GM15510 (cell line): Measurements from ENCODE around the gene C4orf46.

Experiments
- POLR2A ChIP-seq: IDR thresholded peaks from 3 replicates; pipeline ENCODE4 v1.6.1; 2011; ENCODE audit warnings: borderline replicate concordance; ENCODE audit not compliant: insufficient read length; ENCODE audit errors: extremely low read depth

Gene C4orf46

GRCh38 chr4:158666892-158667291, 4.8 kb downstream of the C4orf46 start:
- no peak for TF ChIP-seq POLR2A

GRCh38 chr4:158664806-158665205, 6.9 kb downstream of the C4orf46 start:
- TF ChIP-seq POLR2A: no peak

- TF ChIP-seq POLR2A: no peak
Measured at GRCh38 chr4:158657291-158657690, 14.4 kb downstream of the C4orf46 start.

DNA sequence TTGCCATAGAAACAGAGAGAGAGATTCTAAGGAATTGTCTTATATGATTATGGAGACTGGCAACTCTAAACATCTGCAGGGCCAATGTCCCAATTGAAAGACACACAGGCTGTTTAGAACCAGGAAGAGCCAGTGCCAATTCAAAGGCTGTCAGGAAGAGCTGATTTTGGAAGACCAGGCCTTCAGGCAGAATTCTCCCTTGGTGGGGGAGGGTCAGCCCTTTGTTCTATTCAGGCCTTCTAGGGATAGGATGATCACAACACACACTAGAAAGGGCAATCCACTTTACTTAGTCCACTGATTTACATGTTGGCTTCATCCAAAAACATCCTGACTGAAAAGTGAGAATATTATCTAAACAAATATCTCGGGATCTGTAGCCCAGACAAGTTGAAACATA, 15.2 kb downstream of the C4orf46 start:
- no peak for TF ChIP-seq POLR2A

DNA sequence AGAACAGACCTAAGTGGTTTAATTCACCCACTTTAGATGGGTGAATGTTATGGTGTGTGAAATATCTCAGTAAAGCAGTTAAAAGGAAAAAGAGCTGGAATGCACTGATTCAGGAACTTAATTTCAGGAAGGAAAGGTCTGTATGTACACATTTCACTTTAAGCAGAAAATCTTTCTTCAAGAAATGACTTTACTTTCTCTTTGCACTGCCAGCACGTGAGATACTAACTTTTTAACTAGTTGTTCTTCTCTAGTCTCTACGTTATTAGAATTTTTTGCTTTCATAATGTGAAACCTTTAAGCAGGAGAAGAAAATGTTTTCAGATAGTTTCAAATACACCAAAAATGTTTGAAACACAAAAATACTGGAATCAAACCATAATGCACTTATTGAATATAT, 18.8 kb downstream of the C4orf46 start:
- no peak for TF ChIP-seq POLR2A

DNA sequence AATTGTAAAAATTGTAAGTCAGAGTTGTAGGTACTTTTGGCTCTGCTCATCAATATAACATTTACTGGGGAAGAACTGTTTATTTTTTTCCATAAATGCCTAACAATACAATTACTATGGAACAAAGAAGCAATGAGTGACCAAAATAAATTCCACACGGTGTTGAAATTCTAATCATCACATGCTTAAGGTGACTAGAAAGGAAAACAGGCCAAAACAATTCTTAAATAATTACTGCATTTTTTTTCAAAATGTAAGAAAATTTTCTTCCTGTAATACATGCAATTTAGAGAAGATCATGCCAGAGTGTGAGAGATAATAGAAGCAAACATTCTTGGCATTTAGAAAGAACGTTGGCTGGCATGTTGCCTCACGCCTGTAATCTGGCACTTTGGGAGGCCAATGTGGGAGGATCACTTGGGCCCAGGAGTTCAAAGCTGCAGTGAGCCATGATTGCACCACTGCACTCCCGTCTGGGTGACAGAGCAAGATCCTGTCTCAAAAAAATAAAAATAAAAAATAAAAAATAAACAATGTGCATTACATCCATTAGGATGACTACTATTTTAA, 22.5 kb downstream of the C4orf46 start:
- no peak for TF ChIP-seq POLR2A

- no peak for TF ChIP-seq POLR2A
Measured at GRCh38 chr4:158644760-158645159, 26.9 kb downstream of the C4orf46 start.

GRCh38 chr4:158644356-158644755, 27.3 kb downstream of the C4orf46 start:
- no peak for TF ChIP-seq POLR2A

GRCh38 chr4:158636619-158637018, 35.1 kb downstream of the C4orf46 start:
- no peak for TF ChIP-seq POLR2A

DNA sequence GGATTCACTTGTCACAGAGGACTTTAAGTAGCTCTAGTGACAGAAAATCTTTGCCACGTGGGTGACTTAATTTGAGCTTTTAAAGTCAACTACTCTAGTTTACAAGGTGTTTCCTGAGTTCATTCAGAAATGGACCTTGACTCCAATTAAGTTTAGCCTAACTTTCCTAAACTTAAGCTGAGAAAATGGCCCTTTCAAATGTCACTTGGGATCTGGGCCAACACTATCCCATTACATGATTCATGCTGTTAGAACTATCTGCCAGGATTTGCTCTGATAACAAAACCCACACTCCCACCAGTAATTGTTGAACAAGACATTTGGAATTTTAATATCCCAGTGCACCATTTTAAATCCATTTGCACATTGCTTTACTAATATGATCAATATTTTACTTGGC, 40.8 kb downstream of the C4orf46 start:
- no peak for TF ChIP-seq POLR2A

- TF ChIP-seq POLR2A: no peak
Measured at GRCh38 chr4:158625544-158625943, 46.1 kb downstream of the C4orf46 start.

DNA sequence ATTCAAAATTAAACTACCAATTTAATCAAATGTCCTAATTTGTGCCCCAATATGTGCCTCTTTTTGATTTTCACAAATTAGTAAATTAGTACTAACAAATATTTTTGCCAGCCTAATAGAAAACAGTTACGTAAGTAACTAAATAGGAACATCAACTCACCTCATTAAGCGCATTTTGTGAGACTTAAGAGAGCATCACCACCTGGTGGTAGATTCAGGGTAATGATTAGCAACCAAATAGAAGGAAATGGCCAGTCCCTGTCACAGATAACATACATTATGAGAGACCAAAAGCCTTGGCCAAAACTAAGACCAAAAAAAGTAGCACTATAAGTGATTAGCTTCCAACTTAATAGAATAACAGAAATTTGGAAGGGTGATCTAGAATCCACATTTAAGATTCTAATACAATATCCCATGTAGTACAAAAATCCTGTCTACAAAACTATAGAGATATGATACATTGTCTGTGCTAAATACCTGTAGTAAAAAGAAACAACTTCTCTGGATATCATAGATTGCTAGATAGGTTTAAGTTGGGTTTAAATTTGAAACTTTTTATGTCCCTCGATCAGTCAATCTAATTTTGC, 46.7 kb downstream of the C4orf46 start:
- TF ChIP-seq POLR2A: no peak

- TF ChIP-seq POLR2A: no peak
Measured at GRCh38 chr4:158622251-158622650, 49.4 kb downstream of the C4orf46 start.

GRCh38 chr4:158621729-158622128, 50.0 kb downstream of the C4orf46 start:
- no peak for TF ChIP-seq POLR2A

DNA sequence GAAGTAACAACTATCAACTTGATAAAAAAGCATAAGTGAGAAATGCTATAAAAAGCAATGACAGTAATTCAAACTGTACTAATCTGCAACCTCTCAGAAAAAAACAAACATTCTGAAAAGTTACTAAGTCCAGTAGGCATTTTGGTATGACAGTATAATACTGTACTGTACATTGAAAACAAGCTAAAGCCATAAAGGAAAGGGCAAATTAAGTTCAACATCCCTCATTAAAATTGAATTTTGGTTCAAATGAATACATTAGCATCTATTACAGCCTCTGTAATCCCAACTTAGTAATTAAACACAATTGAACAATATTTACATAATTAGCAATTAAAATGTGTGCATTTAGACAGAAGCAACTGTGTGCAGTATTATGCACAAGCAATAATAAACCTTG, 53.7 kb downstream of the C4orf46 start:
- no peak for TF ChIP-seq POLR2A
